ENCODE results near the gene GMIP.
"Not testable (repeated sequence)": the region's sequence is repeated elsewhere in the genome, so short reads cannot be mapped to it uniquely, and the experiment has no call there.

Gene GMIP

GRCh38 chr19:19618219-19619051 lies 25.0 kb downstream of the GMIP start, which contains the start of gene PBX4:
Gene PBX4, minus strand, starts transcription at chr19:19618687. Its CDS starts 58 bp downstream, at chr19:19618629.
- peak within 1 kb of the TSS; percentile 64 for H3K27ac ChIP-seq
- peak; percentile 98 for DNase-seq
- H3K4me3 ChIP-seq (ENCODE audit: low read depth, low read length), result peak within 1 kb of the TSS; percentile 48
- no peaks in the 10 kb centered on the region for H3K9me3 ChIP-seq (ENCODE audit: severe bottlenecking)
- TF ChIP-seq CTCF (IDR thresholded peaks at IDR 0.05; ENCODE audit: low read depth, low read length), result no peak
- H3K27me3 ChIP-seq (ENCODE audit: insufficient read depth, low read depth, severe bottlenecking), result no peaks in the 10 kb centered on the region
- H3K36me3 ChIP-seq, result no peaks in the 10 kb centered on the region

GRCh38 chr19:19615086-19615485 lies 28.4 kb downstream of the GMIP start:
- no peak for TF ChIP-seq CTCF (IDR thresholded peaks at IDR 0.05; ENCODE audit: low read depth, low read length)
- no peak for DNase-seq
- Histone ChIP-seq H3K27ac (no peak overlapping the region), H3K27me3 (ENCODE audit: insufficient read depth, low read depth, severe bottlenecking) (no peaks in the 10 kb centered on the region), H3K4me3 (ENCODE audit: low read depth, low read length) (no peak overlapping the region), H3K9me3 (ENCODE audit: severe bottlenecking) (no peaks in the 10 kb centered on the region), H3K36me3 (no peaks in the 10 kb centered on the region)

- no peak overlapping the region for H3K27ac ChIP-seq
These were observed 30.0 kb downstream of the GMIP start for GRCh38 chr19:19613506-19613905.

GRCh38 chr19:19610376-19611202 lies 32.9 kb downstream of the GMIP start:
- Histone ChIP-seq H3K9me3 (ENCODE audit: severe bottlenecking) (no peaks in the 10 kb centered on the region), H3K27me3 (ENCODE audit: insufficient read depth, low read depth, severe bottlenecking) (no peaks in the 10 kb centered on the region), H3K36me3 (no peaks in the 10 kb centered on the region), H3K27ac (no peak overlapping the region), H3K4me3 (ENCODE audit: low read depth, low read length) (no peak overlapping the region)
- DNase-seq, result no peak
- TF ChIP-seq CTCF (IDR thresholded peaks at IDR 0.05; ENCODE audit: low read depth, low read length), result no peak

More at GRCh38 chr19:19613506-19613905, 30.0 kb downstream of the GMIP start:
- no peak for DNase-seq
- no peaks in the 10 kb centered on the region for H3K9me3 ChIP-seq (ENCODE audit: severe bottlenecking)
- no peak for TF ChIP-seq CTCF (IDR thresholded peaks at IDR 0.05; ENCODE audit: low read depth, low read length)
- no peaks in the 10 kb centered on the region for H3K36me3 ChIP-seq
- no peaks in the 10 kb centered on the region for H3K27me3 ChIP-seq (ENCODE audit: insufficient read depth, low read depth, severe bottlenecking)
- H3K4me3 ChIP-seq (ENCODE audit: low read depth, low read length), result no peak overlapping the region

GRCh38 chr19:19606686-19607085 lies 36.8 kb downstream of the GMIP start:
- not testable (repeated sequence) for H3K36me3 ChIP-seq; H3K27ac ChIP-seq; H3K27me3 ChIP-seq (ENCODE audit: insufficient read depth, low read depth, severe bottlenecking); H3K4me3 ChIP-seq (ENCODE audit: low read depth, low read length); H3K9me3 ChIP-seq (ENCODE audit: severe bottlenecking); DNase-seq

GRCh38 chr19:19606021-19606420 lies 37.4 kb downstream of the GMIP start:
- no peak overlapping the region for H3K27ac ChIP-seq
- no peak overlapping the region for H3K4me3 ChIP-seq (ENCODE audit: low read depth, low read length)
- no peaks in the 10 kb centered on the region for H3K36me3 ChIP-seq
- H3K9me3 ChIP-seq (ENCODE audit: severe bottlenecking), result no peaks in the 10 kb centered on the region
- H3K27me3 ChIP-seq (ENCODE audit: insufficient read depth, low read depth, severe bottlenecking), result no peaks in the 10 kb centered on the region
- TF ChIP-seq CTCF (IDR thresholded peaks at IDR 0.05; ENCODE audit: low read depth, low read length), result no peak
- DNase-seq, result no peak
